Measurements from ENCODE around the gene KIF26A. TPM values are rescaled to one million over a fixed set of nuclear protein-coding genes. Genes with fewer than 3 reads are reported as not detected.

The KIF26A gene
- total RNA-seq, 2 donors from 2014 or later: 2.0 to 3.9 TPM

DNA sequence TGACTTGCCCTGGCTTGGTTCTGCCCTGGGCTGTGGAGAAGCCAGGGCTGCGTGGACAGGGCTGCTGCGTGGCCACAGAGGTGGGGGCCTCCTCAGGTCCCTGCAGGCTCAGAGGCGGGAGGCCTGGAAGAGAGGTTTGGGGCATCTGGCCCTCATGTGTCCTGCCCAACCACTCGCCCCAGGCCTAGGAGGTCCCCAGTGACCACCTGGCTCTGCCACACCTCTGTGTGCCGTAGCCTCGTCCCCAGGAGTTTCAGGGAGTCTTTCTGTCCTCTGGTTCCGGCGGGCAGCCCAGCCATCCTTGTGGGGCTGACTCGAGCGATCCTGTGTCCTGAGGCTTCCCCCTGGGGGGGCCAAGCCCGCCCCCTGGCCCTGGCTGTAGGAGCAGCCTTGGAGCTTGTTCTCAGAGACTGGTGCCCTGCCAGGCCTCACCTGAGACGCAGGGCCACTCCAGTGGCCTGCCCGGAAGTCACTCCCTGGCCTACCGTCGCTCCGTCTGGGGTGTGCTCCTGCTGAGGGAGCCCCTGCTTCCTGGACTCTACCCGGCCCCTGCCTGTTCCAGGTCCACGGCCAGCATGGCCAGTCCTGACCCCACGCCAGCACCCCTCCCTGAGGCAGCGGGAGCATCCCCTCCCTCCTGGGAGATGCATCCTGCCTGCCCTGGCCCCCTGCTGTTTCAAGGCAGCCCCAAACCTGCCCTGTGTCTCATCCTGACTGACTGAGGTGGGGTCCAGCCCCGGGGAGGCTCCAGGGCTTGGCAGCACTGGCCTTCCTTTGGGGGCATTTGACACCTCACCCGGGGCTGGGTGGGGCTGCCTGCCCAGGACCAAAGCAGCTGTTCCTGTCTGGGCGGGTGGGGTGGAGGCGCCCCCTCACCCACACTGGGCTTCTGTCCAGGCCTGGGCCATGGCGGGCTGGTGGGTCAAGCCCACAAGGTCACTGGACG, 39.0 kb upstream of the KIF26A start:
- Histone ChIP-seq H3K27me3 (replicated peaks; ENCODE audit: insufficient read depth) (no peaks in the 10 kb centered on the region), H3K36me3 (no peaks in the 10 kb centered on the region), H3K9me3 (no peaks in the 10 kb centered on the region), H3K4me3 (no peak overlapping the region), H3K27ac (no peak overlapping the region), H3K4me1 (ENCODE audit: control insufficient read depth in 1 of 2, low read depth in 2 of 2) (no peaks in the 10 kb centered on the region)
- no peak for ATAC-seq (ENCODE audit: insufficient number of reproducible peaks, low FRiP score, low read depth)
- TF ChIP-seq, protein P1, sequence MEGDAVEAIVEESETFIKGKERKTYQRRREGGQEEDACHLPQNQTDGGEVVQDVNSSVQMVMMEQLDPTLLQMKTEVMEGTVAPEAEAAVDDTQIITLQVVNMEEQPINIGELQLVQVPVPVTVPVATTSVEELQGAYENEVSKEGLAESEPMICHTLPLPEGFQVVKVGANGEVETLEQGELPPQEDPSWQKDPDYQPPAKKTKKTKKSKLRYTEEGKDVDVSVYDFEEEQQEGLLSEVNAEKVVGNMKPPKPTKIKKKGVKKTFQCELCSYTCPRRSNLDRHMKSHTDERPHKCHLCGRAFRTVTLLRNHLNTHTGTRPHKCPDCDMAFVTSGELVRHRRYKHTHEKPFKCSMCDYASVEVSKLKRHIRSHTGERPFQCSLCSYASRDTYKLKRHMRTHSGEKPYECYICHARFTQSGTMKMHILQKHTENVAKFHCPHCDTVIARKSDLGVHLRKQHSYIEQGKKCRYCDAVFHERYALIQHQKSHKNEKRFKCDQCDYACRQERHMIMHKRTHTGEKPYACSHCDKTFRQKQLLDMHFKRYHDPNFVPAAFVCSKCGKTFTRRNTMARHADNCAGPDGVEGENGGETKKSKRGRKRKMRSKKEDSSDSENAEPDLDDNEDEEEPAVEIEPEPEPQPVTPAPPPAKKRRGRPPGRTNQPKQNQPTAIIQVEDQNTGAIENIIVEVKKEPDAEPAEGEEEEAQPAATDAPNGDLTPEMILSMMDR (IDR thresholded peaks at IDR 0.05): no peak
- no peak for DNase-seq (ENCODE audit: low spot score)

DNA sequence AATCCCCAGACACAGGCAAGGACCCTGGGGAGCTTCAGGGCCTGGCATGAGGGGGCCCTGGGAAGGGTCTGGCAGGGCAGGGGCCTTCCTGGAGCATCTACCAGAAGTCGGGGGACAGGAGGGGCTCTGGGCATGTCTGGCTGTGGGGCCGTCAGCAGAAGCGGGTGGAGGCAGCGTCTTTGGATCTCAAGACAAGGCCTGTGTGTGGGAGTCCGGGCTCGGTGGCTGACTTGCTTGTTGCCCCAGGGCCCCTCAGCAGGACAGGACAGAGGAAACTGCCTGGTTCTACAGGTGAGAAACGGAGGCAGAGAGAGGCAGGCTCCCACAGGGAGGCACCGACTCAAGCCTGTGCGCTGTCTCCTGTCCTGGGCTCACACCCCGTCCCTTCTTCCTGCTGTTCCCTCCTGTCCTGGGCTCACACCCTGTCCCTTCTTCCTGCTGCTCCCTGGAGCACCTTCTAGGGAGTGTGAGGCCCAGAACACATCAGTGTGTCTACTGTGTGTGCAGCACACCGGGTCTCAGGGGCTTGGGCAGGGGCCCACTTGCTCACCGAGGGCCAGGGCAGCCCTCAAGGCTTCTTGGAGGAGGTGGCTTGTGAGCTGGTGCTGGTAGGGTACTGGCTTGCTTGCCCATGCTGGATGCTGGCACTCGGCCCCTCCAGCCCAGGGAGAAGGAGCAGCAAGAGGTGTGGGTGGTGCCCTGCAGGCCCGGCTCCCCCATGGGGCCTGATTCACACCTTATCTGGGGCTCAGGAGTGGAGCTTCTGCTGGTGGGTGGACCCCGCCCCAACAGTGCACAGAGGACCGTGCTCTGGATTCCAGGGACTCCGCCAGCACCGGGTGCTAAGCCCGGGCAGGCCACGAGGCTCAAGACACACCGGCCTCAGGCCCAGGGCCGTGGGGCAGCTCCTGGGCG, 38.0 kb upstream of the KIF26A start:
- Histone ChIP-seq H3K27me3 (replicated peaks; ENCODE audit: insufficient read depth) (no peaks in the 10 kb centered on the region), H3K9me3 (no peaks in the 10 kb centered on the region), H3K27ac (no peak overlapping the region), H3K36me3 (no peaks in the 10 kb centered on the region), H3K4me3 (no peak overlapping the region), H3K4me1 (ENCODE audit: control insufficient read depth in 1 of 2, low read depth in 2 of 2) (no peaks in the 10 kb centered on the region)
- TF ChIP-seq, protein P1 (IDR thresholded peaks at IDR 0.05): no peak
- DNase-seq (ENCODE audit: low spot score) (no peak), ATAC-seq (ENCODE audit: insufficient number of reproducible peaks, low FRiP score, low read depth) (no peak)

DNA sequence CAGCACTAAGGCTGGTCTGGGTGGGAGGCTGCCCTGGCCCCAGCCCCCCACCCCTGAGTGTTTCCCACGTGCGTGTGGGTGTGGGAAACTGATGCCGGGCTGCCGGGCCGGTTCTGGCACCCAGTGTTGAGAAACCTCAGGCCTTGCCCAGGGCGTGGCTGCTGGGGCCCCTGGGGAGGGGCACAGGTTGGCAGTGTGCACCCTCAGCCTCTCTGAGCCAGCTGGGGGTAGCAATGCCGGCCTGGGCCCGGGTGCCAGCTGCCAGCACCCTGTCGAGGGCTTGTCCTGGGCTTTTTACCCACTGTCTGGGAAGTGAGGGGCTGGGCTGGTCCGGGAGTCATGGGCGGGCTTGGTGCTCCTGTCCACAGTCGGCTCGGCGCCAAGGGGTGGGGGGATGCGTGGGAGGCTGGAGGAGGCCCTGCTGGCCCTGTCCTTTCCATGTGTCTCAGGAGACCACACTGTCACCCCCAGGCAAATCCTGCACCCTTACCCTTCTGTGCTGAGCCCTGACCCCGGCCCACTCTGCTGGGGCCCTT, 37.2 kb upstream of the KIF26A start:
- DNase-seq (ENCODE audit: low spot score) (no peak), ATAC-seq (ENCODE audit: insufficient number of reproducible peaks, low FRiP score, low read depth) (no peak)
- no peaks in the 10 kb centered on the region for H3K27me3 ChIP-seq (replicated peaks; ENCODE audit: insufficient read depth)
- H3K4me1 ChIP-seq (ENCODE audit: control insufficient read depth in 1 of 2, low read depth in 2 of 2): no peaks in the 10 kb centered on the region
- no peak overlapping the region for H3K4me3 ChIP-seq
- no peaks in the 10 kb centered on the region for H3K9me3 ChIP-seq
- no peaks in the 10 kb centered on the region for H3K36me3 ChIP-seq
- no peak overlapping the region for H3K27ac ChIP-seq
- TF ChIP-seq, protein P1 (IDR thresholded peaks at IDR 0.05): no peak

DNA sequence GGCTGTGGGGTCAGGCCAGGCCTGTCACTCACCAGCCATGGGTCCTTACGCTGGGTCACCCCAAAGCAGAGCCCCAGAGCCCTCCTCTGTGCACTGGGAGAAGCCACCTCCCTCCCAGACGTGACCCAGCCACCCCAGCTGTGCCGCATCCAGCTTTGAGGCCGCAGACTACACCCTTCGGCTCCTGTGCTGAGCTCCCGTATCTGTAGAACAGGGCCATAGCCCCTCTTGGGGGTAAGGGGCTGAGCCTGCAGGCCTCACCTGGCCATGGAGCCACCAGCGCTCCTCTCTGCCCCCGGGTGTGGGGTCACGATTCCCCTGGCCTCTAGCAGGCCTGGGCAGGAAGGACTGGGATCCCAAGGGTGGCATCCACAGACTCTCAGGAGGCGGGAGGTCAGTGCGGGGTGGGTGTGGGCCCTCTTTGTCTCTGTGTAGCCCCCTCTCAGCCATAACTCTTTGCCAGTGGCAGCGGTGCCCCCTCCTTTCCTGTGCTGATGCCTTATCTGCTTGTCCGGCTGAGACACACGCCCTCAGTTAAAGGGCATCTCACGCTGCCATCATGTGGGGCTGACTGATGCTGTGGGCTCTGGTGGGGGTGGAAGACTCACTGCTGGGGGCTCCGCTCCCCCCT, 36.6 kb upstream of the KIF26A start:
- no peaks in the 10 kb centered on the region for H3K9me3 ChIP-seq
- H3K4me3 ChIP-seq: no peak overlapping the region
- TF ChIP-seq, protein P1 (IDR thresholded peaks at IDR 0.05): no peak
- ATAC-seq (ENCODE audit: insufficient number of reproducible peaks, low FRiP score, low read depth) (no peak), DNase-seq (ENCODE audit: low spot score) (no peak)
- H3K27me3 ChIP-seq (replicated peaks; ENCODE audit: insufficient read depth): no peaks in the 10 kb centered on the region
- H3K27ac ChIP-seq: no peak overlapping the region
- no peaks in the 10 kb centered on the region for H3K4me1 ChIP-seq (ENCODE audit: control insufficient read depth in 1 of 2, low read depth in 2 of 2)
- no peaks in the 10 kb centered on the region for H3K36me3 ChIP-seq

Data from thoracic aorta (tissue), 2 donors.